Progenitor cell of endocrine pancreas (in vitro differentiated cells): ENCODE results near the gene MBNL2. TPM values are rescaled to one million over a fixed set of nuclear protein-coding genes. Genes with fewer than 3 reads are reported as not detected.

Source experiments
- DNase-seq: peaks from one replicate; pipeline ENCODE4 v3.0.0; 2021; ENCODE audit warnings: low spot score; ENCODE audit not compliant: unreplicated experiment
- H3K27ac Mint-ChIP-seq: 2 replicates; pipeline ENCODE4 v1.8.0; 2021; ENCODE audit warnings: mild to moderate bottlenecking, moderate library complexity, mixed read lengths
- H3K27me3 Mint-ChIP-seq: 2 replicates; pipeline ENCODE4 v1.8.0; 2021; ENCODE audit warnings: mixed read lengths
- H3K36me3 Mint-ChIP-seq: 2 replicates; pipeline ENCODE4 v1.8.0; 2022; ENCODE audit warnings: mixed read lengths; ENCODE audit not compliant: insufficient read depth
- H3K4me1 Mint-ChIP-seq: 2 replicates; pipeline ENCODE4 v1.8.0; 2021; ENCODE audit warnings: low read depth, mixed read lengths
- H3K4me3 Mint-ChIP-seq: 2 replicates; pipeline ENCODE4 v1.8.0; 2021; ENCODE audit warnings: low read depth, mild to moderate bottlenecking, moderate library complexity, mixed read lengths
- H3K9me3 Mint-ChIP-seq: 2 replicates; pipeline ENCODE4 v1.8.0; 2021; ENCODE audit warnings: low read depth, mixed read lengths
- CTCF ChIP-seq: fragments of 200-600 bp; sonication (generic); IDR thresholded peaks from one replicate; pipeline ENCODE4 v1.5.0; 2021; ENCODE audit warnings: antibody characterized with exemption, mild to moderate bottlenecking; ENCODE audit not compliant: unreplicated experiment
- total RNA-seq: library from RNA; stranded (reverse); gene quantifications from 2 replicates; pipeline ENCODE4 v1.2.1, GENCODE V29; 2021

MBNL2 gene
- total RNA-seq, 1 donor from 2014 or later = 51.3 TPM

DNA sequence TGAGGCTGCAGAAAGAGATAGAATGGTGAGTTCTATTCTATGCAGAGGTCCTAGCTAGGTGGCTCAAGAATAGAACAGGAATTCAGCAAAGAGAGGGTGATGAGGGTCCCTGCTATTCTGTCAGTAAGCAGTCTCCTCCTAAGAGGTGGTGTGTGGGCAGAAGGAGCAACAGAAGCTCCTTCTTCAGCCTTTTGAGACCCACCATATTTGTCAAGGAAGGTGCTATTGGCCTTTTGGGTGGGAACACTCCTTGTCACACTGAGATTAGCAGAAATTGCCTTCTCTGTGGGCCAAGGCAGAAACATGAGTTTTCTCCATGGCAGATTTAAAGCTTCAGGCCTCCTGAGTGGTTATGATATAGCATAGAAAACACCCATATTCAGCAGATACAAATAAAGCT is 172.4 kb downstream of the MBNL2 start:
- Mint-ChIP-seq H3K9me3 (no peaks in the 10 kb centered on the region), H3K27ac (no peak overlapping the region), H3K36me3 (peaks cover 9% of the 10 kb centered on the region), H3K4me1 (no peaks in the 10 kb centered on the region), H3K27me3 (no peaks in the 10 kb centered on the region), H3K4me3 (no peak overlapping the region)
- no peak for DNase-seq
- TF ChIP-seq CTCF = no peak

GRCh38 chr13:97395447-97396136 is 173.5 kb downstream of the MBNL2 start:
- H3K4me1 Mint-ChIP-seq = no peaks in the 10 kb centered on the region

DNA sequence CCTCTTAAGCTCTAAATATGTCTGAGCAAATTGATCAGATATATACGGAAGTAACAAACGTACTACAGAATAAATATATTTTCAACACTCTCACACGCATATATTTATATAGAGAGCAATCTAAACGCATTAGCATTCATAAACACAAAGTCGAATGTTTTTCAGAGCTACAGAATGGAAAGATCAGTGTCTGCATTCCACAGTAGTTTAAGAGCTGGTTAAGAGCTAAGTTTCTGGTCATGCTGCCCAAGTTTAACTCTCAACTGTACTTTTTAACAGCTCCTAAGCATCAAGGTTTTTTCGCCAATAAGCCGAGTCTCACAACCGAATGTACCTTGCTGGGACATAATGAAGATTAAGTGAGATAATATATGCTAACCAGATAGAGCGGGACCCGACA is 175.1 kb downstream of the MBNL2 start:
- no peaks in the 10 kb centered on the region for H3K27me3 Mint-ChIP-seq
- no peak for DNase-seq
- H3K4me3 Mint-ChIP-seq = no peak overlapping the region
- peaks cover 2% of the 10 kb centered on the region for H3K36me3 Mint-ChIP-seq
- H3K27ac Mint-ChIP-seq = no peak overlapping the region
- no peaks in the 10 kb centered on the region for H3K4me1 Mint-ChIP-seq
- no peaks in the 10 kb centered on the region for H3K9me3 Mint-ChIP-seq
- no peak for TF ChIP-seq CTCF

More at GRCh38 chr13:97395447-97396136, 173.5 kb downstream of the MBNL2 start:
- Mint-ChIP-seq H3K4me3 (no peak overlapping the region), H3K36me3 (peaks cover 9% of the 10 kb centered on the region), H3K27me3 (no peaks in the 10 kb centered on the region), H3K9me3 (no peaks in the 10 kb centered on the region), H3K27ac (no peak overlapping the region)
- no peak for TF ChIP-seq CTCF
- no peak for DNase-seq

GRCh38 chr13:97401421-97401820 is 179.3 kb downstream of the MBNL2 start:
- no peak overlapping the region for H3K27ac Mint-ChIP-seq
- H3K36me3 Mint-ChIP-seq = no peaks in the 10 kb centered on the region
- TF ChIP-seq CTCF = no peak
- no peak overlapping the region for H3K4me3 Mint-ChIP-seq
- no peaks in the 10 kb centered on the region for H3K4me1 Mint-ChIP-seq
- no peaks in the 10 kb centered on the region for H3K27me3 Mint-ChIP-seq
- no peaks in the 10 kb centered on the region for H3K9me3 Mint-ChIP-seq
- DNase-seq = no peak

GRCh38 chr13:97403893-97404750 is 182.0 kb downstream of the MBNL2 start:
- H3K4me1 Mint-ChIP-seq = no peaks in the 10 kb centered on the region
- TF ChIP-seq CTCF = no peak
- H3K27ac Mint-ChIP-seq = no peak overlapping the region
- H3K36me3 Mint-ChIP-seq = no peaks in the 10 kb centered on the region
- no peaks in the 10 kb centered on the region for H3K27me3 Mint-ChIP-seq
- no peak overlapping the region for H3K4me3 Mint-ChIP-seq
- H3K9me3 Mint-ChIP-seq = no peaks in the 10 kb centered on the region
- no peak for DNase-seq
